Endothelial cell of umbilical vein (primary cell): Measurements from ENCODE around the gene OSGEP. TPM values are rescaled to one million over a fixed set of nuclear protein-coding genes. Genes with fewer than 3 reads are reported as not detected.
A peak's percentile ranks its signal among the peaks of the same experiment; 100 is the strongest.

Experiments used
- BruUV-seq: library from RNA; stranded (reverse); fragments of 400-500 nt; replicated peaks from 2 replicates; lab custom pipeline; 2021; lab: Mats Ljungman, UMichigan
- CTCF ChIA-PET: fragments of 300-600, 350-600 bp; sonication (Branson Sonifier 250); formaldehyde crosslinking; loops from one replicate; lab custom pipeline; 2021; ENCODE audit warnings: antibody characterized with exemption, inconsistent platforms; lab: Charles Lee
- POLR2A ChIA-PET: fragments of 300-600, 350-600 bp; sonication (Branson Sonifier 250); formaldehyde crosslinking; loops from one replicate; lab custom pipeline; 2021; ENCODE audit warnings: antibody characterized with exemption, inconsistent platforms; lab: Charles Lee
- DNase-seq: peaks from one replicate; pipeline ENCODE4 v3.0.0-alpha.2; 2011; ENCODE audit warnings: low read depth, low spot score
- FAIRE-seq: peaks from 2 replicates; lab custom pipeline; 2011; peaks lifted over from hg19 to GRCh38; lab: Jason Lieb, UNC
- H2AFZ ChIP-seq: 2 replicates; pipeline ENCODE4 v1.6.0; 2012; ENCODE audit warnings: low read depth, low read length, control low read depth, inconsistent platforms
- H3K27ac ChIP-seq: 2 replicates; pipeline ENCODE4 v1.5.1; 2011; ENCODE audit warnings: low read depth, mild to moderate bottlenecking, control low read depth, low read length, moderate library complexity; ENCODE audit not compliant: insufficient read depth
- H3K27me3 ChIP-seq, 2 experiments: 2 replicates each; pipeline versions ENCODE4 v1.6.0 to v1.6.1; 2011; ENCODE audit warnings: low read length in 2 of 2, mixed read lengths in 1 of 2; ENCODE audit not compliant: control insufficient read depth in 2 of 2, insufficient read depth in 2 of 2
- H3K36me3 ChIP-seq, 2 experiments: 2 replicates in 1 of 2; 3 replicates in 1 of 2; pipeline ENCODE4 v1.5.1; 2011; ENCODE audit warnings: low read length in 2 of 2, mild to moderate bottlenecking in 1 of 2, moderate library complexity in 1 of 2; ENCODE audit not compliant: control insufficient read depth in 2 of 2, insufficient read depth in 2 of 2; ENCODE audit errors: extremely low read depth in 1 of 2
- H3K4me1 ChIP-seq: 3 replicates; pipeline ENCODE4 v1.5.1; 2011; ENCODE audit warnings: mild to moderate bottlenecking, low read length; ENCODE audit not compliant: control insufficient read depth, insufficient read depth; ENCODE audit errors: extremely low read depth
- H3K4me2 ChIP-seq: 2 replicates; pipeline ENCODE4 v1.6.1; 2011; ENCODE audit warnings: low read length, control low read depth, mixed read lengths; ENCODE audit not compliant: insufficient read depth
- H3K4me3 ChIP-seq, 3 experiments: fragments of 200-600 bp in 1 of 3; sonication (generic), shearing (Covaris generic) in 1 of 3; replicated peaks in 1 of 3; 2 replicates each; pipeline ENCODE4 v1.5.1; 2011 to 2016; ENCODE audit warnings: control low read depth in 3 of 3, low read length in 3 of 3, mild to moderate bottlenecking in 2 of 3, inconsistent platforms in 1 of 3, low read depth in 1 of 3, moderate library complexity in 1 of 3; ENCODE audit not compliant: insufficient read depth in 1 of 3
- H3K79me2 ChIP-seq: 2 replicates; pipeline ENCODE4 v1.6.0; 2012; ENCODE audit warnings: low read length, inconsistent platforms; ENCODE audit not compliant: control insufficient read depth, insufficient read depth
- H3K9ac ChIP-seq: replicated peaks from 2 replicates; pipeline ENCODE3; 2011; ENCODE audit warnings: low read length, control low read depth; ENCODE audit not compliant: insufficient read depth; ENCODE audit errors: extremely low read depth
- H3K9me1 ChIP-seq: replicated peaks from 3 replicates; pipeline ENCODE4 v1.6.0; 2011; ENCODE audit warnings: mild to moderate bottlenecking, low read length; ENCODE audit not compliant: control insufficient read depth, insufficient read depth; ENCODE audit errors: extremely low read depth
- H3K9me3 ChIP-seq: replicated peaks from 2 replicates; pipeline ENCODE4 v1.5.1; 2012; ENCODE audit warnings: low read length, inconsistent platforms; ENCODE audit not compliant: control insufficient read depth, insufficient read depth
- H4K20me1 ChIP-seq: replicated peaks from 2 replicates; pipeline ENCODE3; 2011; ENCODE audit warnings: mild to moderate bottlenecking, low read length; ENCODE audit not compliant: control insufficient read depth, insufficient read depth; ENCODE audit errors: extremely low read depth
- CTCF ChIP-seq, 2 donors: IDR thresholded peaks; 1 replicate in 1 of 2; 2 replicates in 1 of 2; pipeline ENCODE4 v1.5.1; 2011; ENCODE audit warnings: low read length in 2 of 2, mild to moderate bottlenecking in 2 of 2, moderate library complexity in 2 of 2, control low read depth in 1 of 2, inconsistent platforms in 1 of 2, low read depth in 1 of 2; ENCODE audit not compliant: insufficient read depth in 1 of 2; ENCODE audit errors: extremely low read depth in 1 of 2
- EZH2 ChIP-seq: IDR thresholded peaks from 2 replicates; pipeline ENCODE4 v1.6.1; 2012; ENCODE audit warnings: borderline replicate concordance, low read depth, mild to moderate bottlenecking, moderate library complexity, low read length, inconsistent platforms; ENCODE audit not compliant: severe bottlenecking
- FOS ChIP-seq: IDR thresholded peaks from 2 replicates; pipeline ENCODE4 v1.6.1; 2011; ENCODE audit warnings: mild to moderate bottlenecking, low read length, moderate library complexity, borderline replicate concordance; ENCODE audit not compliant: insufficient read depth
- GATA2 ChIP-seq: IDR thresholded peaks from 2 replicates; pipeline ENCODE4 v1.7.0; 2011; ENCODE audit warnings: low read depth, mild to moderate bottlenecking, moderate library complexity, mixed read lengths, low read length; ENCODE audit not compliant: insufficient read length, insufficient read depth
- JUN ChIP-seq: IDR thresholded peaks from 2 replicates; pipeline ENCODE4 v1.6.1; 2011; ENCODE audit warnings: borderline replicate concordance, low read depth; ENCODE audit not compliant: insufficient read length, insufficient read depth
- MAX ChIP-seq: IDR thresholded peaks from 2 replicates; pipeline ENCODE4 v1.6.1; 2011; ENCODE audit not compliant: insufficient read depth, insufficient read length
- MYC ChIP-seq: IDR thresholded peaks from one replicate; pipeline ENCODE4 v1.6.1; 2011; ENCODE audit warnings: mild to moderate bottlenecking, low read depth, low read length
- POLR2A ChIP-seq: IDR thresholded peaks from 2 replicates; pipeline ENCODE4 v1.6.1; 2012; ENCODE audit warnings: low read depth, mild to moderate bottlenecking, control low read depth, low read length
- POLR2AphosphoS5 ChIP-seq: IDR thresholded peaks from 2 replicates; pipeline ENCODE4 v1.6.1; 2012; ENCODE audit warnings: low read depth, mild to moderate bottlenecking, control low read depth, low read length, moderate library complexity; ENCODE audit not compliant: insufficient read depth
- dilution Hi-C: fragments of 300-500 bp; cut with MboI; formaldehyde crosslinking; loops from one replicate; pipeline ENCODE4 v1.15.0; 2019; ENCODE audit warnings: low sequenced_read_pairs; ENCODE audit not compliant: extremely low pct_ligation_motif_present
- intact Hi-C: fragments of 100-400 bp; cut with micrococcal nuclease; formaldehyde crosslinking; loops from one replicate; pipeline ENCODE4 v1.10.0; 2022
- polyA plus RNA-seq, 4 experiments: library from polyadenylated mRNA; depleted of rRNA in 3 of 4; stranded (reverse) in 3 of 4; unstranded in 1 of 4; fragments of >200 nt; gene quantifications; 2 replicates each; pipeline versions ENCODE4 v1.2.1 to v1.2.3, GENCODE V29; 2011 to 2012; ENCODE audit warnings: missing spikeins in 1 of 4
- total RNA-seq: library from RNA; stranded (reverse); gene quantifications from 2 replicates; pipeline ENCODE4 v1.2.3, GENCODE V29; 2021

OSGEP gene
- total and polyA plus RNA-seq, 2 donors (not counting 3 experiments of a cell fraction or from before 2014, with no cell fraction given) = 41.8 to 100 TPM

- DNase-seq (peak; percentile 80), FAIRE-seq (peak; percentile 86)
- dilution Hi-C loops = no loop called here
- Histone ChIP-seq H3K79me2 (peaks cover 4% of the 10 kb centered on the region), H3K9me3 (no peaks in the 10 kb centered on the region), H2AFZ (peak within 1 kb of the TSS; percentile 98), H3K9me1 (no peaks in the 10 kb centered on the region), H3K36me3 (peaks cover 0 to 2% of the 10 kb centered on the region in 2 experiments), H3K27ac (peak within 1 kb of the TSS; percentile 85), H3K4me2 (peak within 1 kb of the TSS; percentile 99), H4K20me1 (no peaks in the 10 kb centered on the region), H3K4me1 (peaks cover 17% of the 10 kb centered on the region), H3K27me3 (no peaks in the 10 kb centered on the region), H3K4me3 (peak within 1 kb of the TSS; percentile 80 to 97 (median 86)), H3K9ac (peak within 1 kb of the TSS; percentile 92)
- no TSS peak for BruUV-seq
- POLR2A ChIA-PET = interaction anchor here (0.6 to 1.8 kb wide), 8 partner anchors 8 to 269 kb away, joined by 3 to 10 read pairs (median 4); partner anchors contain the start of genes APEX1, PARP2 and PNP
- intact Hi-C loops = loop anchor here (1.0 to 5.0 kb wide), 7 partner anchors 14 to 268 kb away; partner anchors contain the start of genes APEX1, CCNB1IP1, PNP and TTC5
- CTCF ChIA-PET = interaction anchor here (0.6 to 4.3 kb wide), 9 partner anchors 8 to 194 kb away, joined by 3 to 110 read pairs (median 10); partner anchors contain the start of genes APEX1 and OSGEP
- TF ChIP-seq EZH2 (no peak), JUN (no peak), POLR2A (peak; percentile 78), POLR2AphosphoS5 (peak; percentile 75), MYC (no peak), GATA2 (no peak), MAX (no peak), FOS (no peak), CTCF (IDR thresholded peaks at IDR 0.05; ENCODE audit: extremely low read depth in 1 of 2, insufficient read depth in 1 of 2, low read depth in 1 of 2, low read length in 2 of 2) (no peak)
These were observed 41.5 kb downstream of the OSGEP start, which contains the start of gene TEP1 for GRCh38 chr14:20412876-20413743. TSS of gene TEP1 (minus strand) at chr14:20413501. CDS start at chr14:20408439, 5,062 bp downstream.
